ENCODE results near the gene MRPL14. TPM values are rescaled to one million over a fixed set of nuclear protein-coding genes. Genes with fewer than 3 reads are reported as not detected.

Gene MRPL14
- total and polyA plus RNA-seq, 9 of the 15 experiments (the other 6 are each of a cell fraction or from before 2014, with no cell fraction given), result 126 to 424 (median 165) TPM

DNA sequence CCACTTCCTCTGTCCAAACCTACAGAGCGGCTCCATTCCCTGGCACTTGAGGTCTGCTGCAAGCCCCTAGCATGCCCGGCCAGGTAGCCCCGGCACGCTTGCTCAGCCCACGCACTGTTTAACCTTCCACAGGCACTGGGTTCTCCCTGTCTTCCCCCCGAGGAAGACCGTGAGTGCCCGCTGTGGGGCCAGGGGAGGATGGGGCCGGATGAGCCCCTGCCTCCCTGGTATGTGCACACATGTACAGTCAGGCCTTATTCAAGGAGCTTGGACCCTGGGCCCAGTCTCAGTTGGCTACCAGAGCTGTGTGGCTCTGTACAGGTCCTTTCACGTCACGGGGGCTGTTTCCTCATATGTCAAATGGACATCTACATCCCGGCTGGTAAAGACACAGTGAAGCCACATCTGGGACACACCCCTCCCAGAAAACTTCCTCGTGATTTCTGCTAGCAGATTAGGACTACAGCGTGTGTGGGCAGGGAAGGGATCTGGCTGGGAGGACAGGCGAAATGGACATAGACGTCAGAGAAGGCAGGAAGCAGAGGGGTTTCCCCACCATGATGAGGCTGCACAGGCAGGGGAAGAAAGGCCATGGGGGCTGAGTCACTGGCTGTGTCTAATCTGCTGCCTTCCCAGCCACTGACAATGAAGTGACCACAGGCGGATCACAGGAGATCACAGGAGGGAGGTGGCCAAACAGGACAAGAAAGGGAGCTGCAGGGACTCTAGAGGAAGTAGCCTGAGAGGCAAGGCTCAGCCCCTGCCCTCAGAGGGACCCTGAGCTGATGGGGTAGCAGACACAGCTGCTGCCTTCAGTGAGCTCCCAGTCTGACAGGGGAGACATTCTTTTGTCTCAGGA is 62.9 kb downstream of the MRPL14 start (continued):
- TF ChIP-seq, protein P1, sequence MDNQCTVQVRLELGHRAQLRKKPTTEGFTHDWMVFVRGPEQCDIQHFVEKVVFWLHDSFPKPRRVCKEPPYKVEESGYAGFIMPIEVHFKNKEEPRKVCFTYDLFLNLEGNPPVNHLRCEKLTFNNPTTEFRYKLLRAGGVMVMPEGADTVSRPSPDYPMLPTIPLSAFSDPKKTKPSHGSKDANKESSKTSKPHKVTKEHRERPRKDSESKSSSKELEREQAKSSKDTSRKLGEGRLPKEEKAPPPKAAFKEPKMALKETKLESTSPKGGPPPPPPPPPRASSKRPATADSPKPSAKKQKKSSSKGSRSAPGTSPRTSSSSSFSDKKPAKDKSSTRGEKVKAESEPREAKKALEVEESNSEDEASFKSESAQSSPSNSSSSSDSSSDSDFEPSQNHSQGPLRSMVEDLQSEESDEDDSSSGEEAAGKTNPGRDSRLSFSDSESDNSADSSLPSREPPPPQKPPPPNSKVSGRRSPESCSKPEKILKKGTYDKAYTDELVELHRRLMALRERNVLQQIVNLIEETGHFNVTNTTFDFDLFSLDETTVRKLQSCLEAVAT (IDR thresholded peaks at IDR 0.05), result peak; percentile 32 to 95; a peak in 3 of 4 replicates
- TF ChIP-seq ZNF655 (CRISPR knock-in tag; IDR thresholded peaks at IDR 0.05), result 0 out of 2 replicates have a peak, but pooled peaks have one; percentile 36
- TF ChIP-seq NELFE (IDR thresholded peaks at IDR 0.05; ENCODE audit: insufficient read depth, insufficient read length), result no peak
- no peak for TF ChIP-seq PML (IDR thresholded peaks at IDR 0.05; ENCODE audit: low read length)
- no peak for TF ChIP-seq PTTG1 (tag; IDR thresholded peaks at IDR 0.05; ENCODE audit: low read depth)
- TF ChIP-seq E2F4 (CRISPR knock-in tag; IDR thresholded peaks at IDR 0.05; ENCODE audit: low read depth), result no peak
- no peak for TF ChIP-seq SAP30 (IDR thresholded peaks at IDR 0.05; ENCODE audit: borderline replicate concordance, insufficient read depth, low read depth, low read length, poor library complexity, severe bottlenecking)
- TF ChIP-seq FOSL1 (tag; conservative IDR thresholded peaks at IDR 0.05), result peak; percentile 96
- no peak for TF ChIP-seq PTBP1 (IDR thresholded peaks at IDR 0.05; ENCODE audit: low read depth, low read length)
- TF ChIP-seq, protein P2, sequence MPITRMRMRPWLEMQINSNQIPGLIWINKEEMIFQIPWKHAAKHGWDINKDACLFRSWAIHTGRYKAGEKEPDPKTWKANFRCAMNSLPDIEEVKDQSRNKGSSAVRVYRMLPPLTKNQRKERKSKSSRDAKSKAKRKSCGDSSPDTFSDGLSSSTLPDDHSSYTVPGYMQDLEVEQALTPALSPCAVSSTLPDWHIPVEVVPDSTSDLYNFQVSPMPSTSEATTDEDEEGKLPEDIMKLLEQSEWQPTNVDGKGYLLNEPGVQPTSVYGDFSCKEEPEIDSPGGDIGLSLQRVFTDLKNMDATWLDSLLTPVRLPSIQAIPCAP (CRISPR knock-in tag; IDR thresholded peaks at IDR 0.05; ENCODE audit: borderline replicate concordance), result no peak
- no peak for TF ChIP-seq ZNF830 (CRISPR knock-in tag; IDR thresholded peaks at IDR 0.05)
- TF ChIP-seq CUX1 (CRISPR knock-in tag; IDR thresholded peaks at IDR 0.05), result no peak
- TF ChIP-seq, protein P3, sequence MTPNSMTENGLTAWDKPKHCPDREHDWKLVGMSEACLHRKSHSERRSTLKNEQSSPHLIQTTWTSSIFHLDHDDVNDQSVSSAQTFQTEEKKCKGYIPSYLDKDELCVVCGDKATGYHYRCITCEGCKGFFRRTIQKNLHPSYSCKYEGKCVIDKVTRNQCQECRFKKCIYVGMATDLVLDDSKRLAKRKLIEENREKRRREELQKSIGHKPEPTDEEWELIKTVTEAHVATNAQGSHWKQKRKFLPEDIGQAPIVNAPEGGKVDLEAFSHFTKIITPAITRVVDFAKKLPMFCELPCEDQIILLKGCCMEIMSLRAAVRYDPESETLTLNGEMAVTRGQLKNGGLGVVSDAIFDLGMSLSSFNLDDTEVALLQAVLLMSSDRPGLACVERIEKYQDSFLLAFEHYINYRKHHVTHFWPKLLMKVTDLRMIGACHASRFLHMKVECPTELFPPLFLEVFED (CRISPR knock-in tag; conservative IDR thresholded peaks at IDR 0.05), result 0 out of 2 replicates have a peak, but pooled peaks have one; percentile 6
- TF ChIP-seq SRSF7 (optimal IDR thresholded peaks at IDR 0.05; ENCODE audit: low read depth, low read length), result no peak

Measured in K562 (cell line).